GM12864 (cell line): ENCODE data around the gene LSAMP.
A peak's percentile ranks its signal among the peaks of the same experiment; 100 is the strongest.

Source experiments
- DNase-seq: peaks from one replicate; pipeline ENCODE4 v3.0.0-alpha.2; 2011; ENCODE audit warnings: low read depth
- H3K4me3 ChIP-seq: 2 replicates; pipeline ENCODE4 v1.5.1; 2011; ENCODE audit warnings: mild to moderate bottlenecking, low read depth, low read length, control low read depth
- CTCF ChIP-seq: IDR thresholded peaks from 2 replicates; pipeline ENCODE4 v1.5.1; 2011; ENCODE audit warnings: low read depth, mild to moderate bottlenecking, moderate library complexity, low read length, control low read depth, inconsistent platforms; ENCODE audit errors: missing control alignments

LSAMP gene

GRCh38 chr3:115827495-115827894, 617.8 kb downstream of the LSAMP start:
- TF ChIP-seq CTCF: no peak
- H3K4me3 ChIP-seq: no peak overlapping the region
- DNase-seq: no peak

- DNase-seq: no peak
- no peak overlapping the region for H3K4me3 ChIP-seq
- no peak for TF ChIP-seq CTCF
These were observed 620.2 kb downstream of the LSAMP start for GRCh38 chr3:115825046-115825445.

GRCh38 chr3:115823083-115823482, 622.2 kb downstream of the LSAMP start:
- H3K4me3 ChIP-seq: no peak overlapping the region
- no peak for TF ChIP-seq CTCF
- DNase-seq: no peak

GRCh38 chr3:115822579-115822978, 622.7 kb downstream of the LSAMP start:
- H3K4me3 ChIP-seq: no peak overlapping the region
- DNase-seq: no peak
- TF ChIP-seq CTCF: no peak

GRCh38 chr3:115819785-115820384, 625.4 kb downstream of the LSAMP start:
- peak; percentile 55 for DNase-seq
- H3K4me3 ChIP-seq: no peak overlapping the region
- TF ChIP-seq CTCF: peak; percentile 88

- no peak for DNase-seq
- no peak overlapping the region for H3K4me3 ChIP-seq
- TF ChIP-seq CTCF: peak; percentile 89
These were observed 630.4 kb downstream of the LSAMP start for GRCh38 chr3:115814778-115815380.

GRCh38 chr3:115814006-115814405, 631.3 kb downstream of the LSAMP start:
- no peak for DNase-seq
- no peak for TF ChIP-seq CTCF
- H3K4me3 ChIP-seq: no peak overlapping the region
